Right lobe of liver (tissue), 6 donors: Measurements from ENCODE around the gene IGLON5. TPM values are rescaled to one million over a fixed set of nuclear protein-coding genes. Genes with fewer than 3 reads are reported as not detected.

Experiments used
- ATAC-seq, 4 donors: fragments of 200-7000 bp; cut with Tn5 transposase; one replicate each; pipeline ENCODE4 v1.9.1; 2020; ENCODE audit warnings: mild to moderate bottlenecking in 4 of 4, moderate library complexity in 4 of 4
- DNase-seq, 3 donors: peaks; one replicate each; pipeline ENCODE4 v3.0.0-alpha.2; 2020
- H3K27ac ChIP-seq, 3 donors: fragments of 200-600 bp; one replicate each; pipeline ENCODE4 v1.8.0; 2022
- H3K27me3 ChIP-seq, 2 donors: fragments of 200-600 bp; one replicate each; pipeline ENCODE4 v1.8.0; 2022
- H3K36me3 ChIP-seq, 4 donors: fragments of 200-600 bp; sonication (generic) in 1 of 4; one replicate each; pipeline versions ENCODE4 v1.5.1 to v1.8.0; 2017 to 2022; ENCODE audit warnings: control low read depth in 1 of 4
- H3K4me1 ChIP-seq, 4 donors: fragments of 200-600 bp; sonication (generic) in 1 of 4; one replicate each; pipeline versions ENCODE4 v1.5.1 to v1.8.0; 2017 to 2022; ENCODE audit warnings: control low read depth in 1 of 4
- H3K4me3 ChIP-seq, 3 donors: fragments of 200-600 bp; one replicate each; pipeline ENCODE4 v1.8.0; 2022
- H3K9me3 ChIP-seq, 4 donors: fragments of 200-600 bp; sonication (generic) in 1 of 4; one replicate each; pipeline versions ENCODE4 v1.5.1 to v1.8.0; 2017 to 2022; ENCODE audit warnings: control low read depth in 1 of 4
- CTCF ChIP-seq, 4 donors: fragments of 200-600 bp in 3 of 4; fragments of 450-650 bp in 1 of 4; IDR thresholded peaks; one replicate each; pipeline versions ENCODE4 v1.5.1 to v1.8.0; 2016 to 2022; ENCODE audit warnings: antibody characterized with exemption in 4 of 4, mild to moderate bottlenecking in 2 of 4
- POLR2A ChIP-seq: fragments of 450-650 bp; IDR thresholded peaks from one replicate; pipeline ENCODE4 v1.6.1; 2017; ENCODE audit warnings: antibody characterized with exemption, mild to moderate bottlenecking
- WGBS: methylation state at CpG from one replicate; pipeline ENCODE4 v1.1.6; 2018; ENCODE audit warnings: low coverage, low lambda C conversion rate; ENCODE audit not compliant: insufficient coverage; ENCODE audit errors: missing lambda C conversion rate; 5-methylcytosine and 5-hydroxymethylcytosine counted together
- intact Hi-C, 2 donors: fragments of 100-400 bp; cut with DNase I; formaldehyde crosslinking; loops; one replicate each; pipeline versions ENCODE4 v1.11.2 to v1.14.1; 2022
- total RNA-seq, 6 experiments: library from RNA; depleted of rRNA in 2 of 6; stranded (reverse); fragments of >200 nt in 2 of 6; fragmentation: NEBNext Ultra II Directional in 3 of 6; extraction: Animal tissue kit (Norgen Biotek cat#: 25700) in 3 of 6; gene quantifications; one replicate each; pipeline versions ENCODE4 v1.1.0 to v1.2.4, GENCODE V29; 2016 to 2023
- donor health status: DM: no; HTN: yes; CAD: no.
- donor health status: DM: no; HTN: no; CAD: no.
- donor health status: DM: no; HTN: no; CAD: no.
- donor health status: DM: no; HTN: yes; CAD: no.
- donor health status: DM: no; HTN: yes; CAD: no.

Gene IGLON5
- total RNA-seq, 6 experiments from 2014 or later: 0.27 to 0.80 (median 0.49) TPM

- DNase-seq: no peak
Observed at GRCh38 chr19:51294977-51295375, 16.5 kb upstream of the IGLON5 start.

GRCh38 chr19:51295382-51296126, 15.9 kb upstream of the IGLON5 start:
- Histone ChIP-seq H3K27me3 (no peaks in the 10 kb centered on the region), H3K36me3 (no peaks in the 10 kb centered on the region), H3K27ac (no peak overlapping the region), H3K9me3 (no peaks in the 10 kb centered on the region), H3K4me3 (no peak overlapping the region), H3K4me1 (no peaks in the 10 kb centered on the region)
- intact Hi-C loops: no loop called here
- TF ChIP-seq CTCF (IDR thresholded peaks at IDR 0.05): no peak
- no peak for TF ChIP-seq POLR2A
- WGBS: 30% methylated on average over 13 of the region's 15 CpGs
- DNase-seq (no peak), ATAC-seq (no peak)

More at GRCh38 chr19:51294977-51295375, 16.5 kb upstream of the IGLON5 start:
- Histone ChIP-seq H3K4me3 (no peak overlapping the region), H3K9me3 (no peaks in the 10 kb centered on the region), H3K4me1 (no peaks in the 10 kb centered on the region), H3K27me3 (no peaks in the 10 kb centered on the region), H3K36me3 (no peaks in the 10 kb centered on the region), H3K27ac (no peak overlapping the region)
- ATAC-seq: no peak
- 17% methylated on average over 1 of the region's 12 CpGs for WGBS
- intact Hi-C loops: no loop called here
- TF ChIP-seq CTCF (IDR thresholded peaks at IDR 0.05): no peak
- TF ChIP-seq POLR2A: no peak

- Histone ChIP-seq H3K4me1 (no peaks in the 10 kb centered on the region), H3K9me3 (no peaks in the 10 kb centered on the region), H3K36me3 (no peaks in the 10 kb centered on the region), H3K4me3 (no peak overlapping the region), H3K27me3 (no peaks in the 10 kb centered on the region), H3K27ac (no peak overlapping the region)
- intact Hi-C loops: no loop called here
- ATAC-seq: no peak
- WGBS: 7% methylated on average over 6 of the region's 9 CpGs
- no peak for DNase-seq
- TF ChIP-seq CTCF (IDR thresholded peaks at IDR 0.05) (no peak), POLR2A (no peak)
Observed at GRCh38 chr19:51296336-51297093, 14.9 kb upstream of the IGLON5 start.

- H3K36me3 ChIP-seq: no peaks in the 10 kb centered on the region
- H3K27me3 ChIP-seq: no peaks in the 10 kb centered on the region
- no peaks in the 10 kb centered on the region for H3K4me1 ChIP-seq
- WGBS: 47% methylated on average over 4 of the region's 5 CpGs
- intact Hi-C loops: no loop called here
- DNase-seq (no peak), ATAC-seq (no peak)
- no peak for TF ChIP-seq CTCF (IDR thresholded peaks at IDR 0.05)
- no peak for TF ChIP-seq POLR2A
- H3K27ac ChIP-seq: no peak overlapping the region
- H3K4me3 ChIP-seq: no peak overlapping the region
- no peaks in the 10 kb centered on the region for H3K9me3 ChIP-seq
Observed at GRCh38 chr19:51297406-51297805, 14.0 kb upstream of the IGLON5 start.
